NCI-H1105 (cell line): ENCODE data around the gene SLC4A11.

Experiments
- DNase-seq: peaks from one replicate; lab custom pipeline; 2025; lab: John Stamatoyannopoulos, UW

SLC4A11 gene

GRCh38 chr20:3245711-3246110 is 6.7 kb upstream of the SLC4A11 start:
- no peak for DNase-seq

GRCh38 chr20:3245156-3245555 is 6.2 kb upstream of the SLC4A11 start:
- no peak for DNase-seq

GRCh38 chr20:3244613-3245012 is 5.6 kb upstream of the SLC4A11 start:
- no peak for DNase-seq

- DNase-seq: no peak
Observed at GRCh38 chr20:3243718-3244358, 4.8 kb upstream of the SLC4A11 start.

DNA sequence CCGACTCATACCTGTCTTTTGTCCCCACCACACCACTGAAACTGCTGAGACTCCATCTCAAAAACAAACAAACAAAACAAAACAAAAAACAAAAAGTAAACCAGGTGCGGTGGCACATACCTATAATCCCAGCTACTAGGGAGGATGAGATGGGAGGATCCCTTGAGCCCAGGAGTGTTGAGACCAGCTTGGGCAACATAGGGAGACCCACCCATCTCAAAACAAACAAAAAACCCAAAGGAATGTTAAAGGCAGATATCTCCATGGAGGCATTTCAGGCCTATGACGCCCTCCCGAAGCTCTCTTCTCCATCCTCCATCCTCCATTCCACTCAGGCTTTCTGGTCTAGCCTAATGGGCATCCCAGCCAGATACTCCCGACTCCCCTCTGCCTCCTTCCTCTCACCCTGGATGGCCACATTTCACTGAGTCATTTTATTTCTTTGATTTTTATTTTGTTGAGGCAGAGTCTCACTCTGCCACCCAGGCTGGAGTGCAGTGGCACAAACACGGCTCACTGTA is 3.2 kb upstream of the SLC4A11 start:
- DNase-seq: no peak

GRCh38 chr20:3240776-3241363 is 1.9 kb upstream of the SLC4A11 start:
- no peak for DNase-seq

- DNase-seq: no peak
Observed at GRCh38 chr20:3239867-3240775, 1.1 kb upstream of the SLC4A11 start.

GRCh38 chr20:3238616-3239025 is 369 bp downstream of the SLC4A11 start:
- no peak for DNase-seq

DNA sequence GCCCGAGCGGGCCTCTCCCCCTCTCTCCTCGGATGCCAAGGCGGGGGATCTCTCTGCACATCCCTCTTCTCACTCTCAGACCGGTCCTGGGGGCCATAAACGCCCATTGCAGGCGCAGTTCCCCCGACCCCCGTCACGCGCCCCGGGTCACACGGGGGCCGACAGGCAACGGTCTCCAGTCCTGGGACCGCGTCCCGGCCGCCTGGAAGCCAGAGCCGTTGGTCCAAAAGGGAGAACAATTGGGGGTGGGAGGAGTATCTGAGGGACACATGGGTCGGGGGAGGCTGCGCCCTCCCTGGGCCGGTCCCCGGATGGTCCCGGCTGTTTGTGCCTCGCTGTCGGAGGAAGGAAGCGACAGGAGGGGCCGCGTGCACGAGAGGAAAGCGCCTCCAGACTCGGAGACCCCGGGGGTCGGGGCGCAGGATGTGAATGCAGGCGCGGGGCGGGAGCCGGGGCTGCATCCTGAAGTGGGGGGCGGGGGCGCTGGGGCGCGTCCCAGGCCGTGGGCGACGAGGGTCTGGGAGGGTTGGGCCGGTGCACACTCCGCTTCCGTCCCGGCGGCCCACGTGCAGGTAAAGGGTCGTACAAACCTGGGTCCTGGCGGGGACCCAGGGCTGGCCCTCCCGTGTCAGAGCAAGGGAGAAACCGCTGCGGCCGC is 903 bp downstream of the SLC4A11 start:
- no peak for DNase-seq

GRCh38 chr20:3237011-3237957 is 1.7 kb downstream of the SLC4A11 start:
- DNase-seq: no peak

DNA sequence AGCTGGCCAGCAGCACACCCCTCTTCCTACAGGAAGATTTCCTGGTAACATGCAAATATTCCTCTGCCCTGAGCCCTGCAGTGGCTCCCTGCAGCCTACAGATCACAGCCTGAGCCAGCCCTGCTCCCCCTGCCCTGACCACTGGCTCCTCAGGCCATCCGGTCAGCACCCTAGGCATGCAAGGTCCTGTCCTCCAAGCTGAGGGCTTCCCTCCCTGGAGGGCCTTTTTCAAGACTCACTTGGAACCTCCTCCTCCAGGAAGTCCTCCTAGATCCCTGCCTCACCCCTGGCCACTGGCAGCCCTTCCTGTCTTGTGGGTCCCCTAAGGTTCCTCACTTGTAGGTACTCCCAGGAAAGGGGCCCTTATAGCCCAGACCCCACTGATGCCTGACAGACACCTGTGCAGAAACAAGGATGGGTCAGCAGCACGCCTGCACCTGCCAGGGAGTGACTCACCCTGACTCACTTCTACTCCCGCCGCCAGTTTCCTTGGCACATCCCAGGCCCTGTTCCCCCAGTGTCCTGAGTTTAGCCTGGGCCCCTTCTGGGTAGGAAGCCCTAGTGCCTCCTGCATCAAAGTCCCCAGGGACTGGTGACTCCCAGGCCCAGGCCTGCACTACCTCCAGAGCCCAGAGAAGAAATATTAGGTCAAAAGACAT is 3.2 kb downstream of the SLC4A11 start:
- no peak for DNase-seq

DNA sequence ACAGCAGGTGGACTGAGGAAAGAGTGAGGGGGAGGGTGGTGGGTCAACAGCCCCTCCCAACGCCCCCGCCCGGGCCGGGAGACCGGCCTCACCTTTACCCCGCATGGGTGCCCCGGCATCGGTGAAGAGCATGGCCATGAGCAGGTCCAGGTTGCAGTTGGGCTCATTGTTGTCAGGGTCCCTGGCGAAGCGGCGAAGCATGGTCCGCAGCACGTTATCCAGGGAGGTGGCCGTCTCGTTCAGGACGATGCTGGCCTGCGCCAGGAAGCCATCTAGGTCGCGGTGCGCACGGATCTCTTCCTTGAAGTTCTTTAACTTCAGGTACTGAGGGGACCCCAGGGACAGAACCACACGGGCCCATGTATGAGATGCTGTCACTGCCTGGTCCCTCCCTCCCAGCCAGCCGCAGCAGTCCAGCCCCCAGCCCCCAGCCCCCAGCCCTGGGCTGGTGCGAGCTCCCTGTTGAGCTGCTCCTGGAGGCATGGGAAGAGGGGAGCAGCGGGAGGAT is 4.9 kb downstream of the SLC4A11 start:
- no peak for DNase-seq

DNA sequence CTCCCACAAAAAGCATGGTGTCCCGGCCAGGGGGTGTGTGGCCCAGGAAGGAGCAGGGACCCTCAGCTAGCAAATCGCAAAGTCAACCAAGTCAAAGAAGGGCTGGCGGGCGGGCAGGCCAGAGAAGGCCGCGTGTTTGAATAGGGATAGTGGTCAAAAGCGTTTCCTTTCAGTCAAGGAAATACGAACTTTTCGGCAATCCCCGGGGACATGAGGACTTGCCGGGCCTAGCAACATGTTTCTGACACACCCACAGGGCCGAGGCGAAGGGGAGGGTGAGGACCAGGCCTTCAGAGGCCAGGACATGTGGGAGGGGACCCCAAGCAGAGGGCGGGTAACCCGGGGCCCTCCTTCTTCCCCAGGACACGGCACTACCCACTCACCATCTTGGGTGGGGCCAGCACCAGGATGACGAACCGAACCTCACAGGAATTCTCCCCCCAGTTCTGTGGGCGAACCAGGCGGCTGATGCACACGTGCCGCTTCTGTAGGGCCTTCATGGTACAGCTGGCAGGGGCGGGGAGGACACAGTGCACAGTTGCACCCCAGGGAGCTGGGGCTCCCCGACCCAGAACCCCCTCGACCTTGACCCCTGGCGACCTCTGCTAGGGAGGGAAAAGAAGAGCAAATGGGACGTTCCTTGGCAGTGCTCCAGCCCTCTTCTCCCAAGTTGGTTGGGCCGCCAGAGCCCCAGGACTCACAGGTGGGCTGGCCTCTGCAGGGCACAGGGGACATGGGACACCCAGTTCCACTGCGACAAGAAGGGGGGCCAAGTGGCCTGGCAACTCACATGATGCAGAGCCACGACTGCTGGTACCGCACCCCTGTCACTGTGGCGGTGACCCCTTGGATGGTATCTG is 5.6 kb downstream of the SLC4A11 start:
- no peak for DNase-seq

- no peak for DNase-seq
Observed at GRCh38 chr20:3231889-3232588, 7.0 kb downstream of the SLC4A11 start.

DNA sequence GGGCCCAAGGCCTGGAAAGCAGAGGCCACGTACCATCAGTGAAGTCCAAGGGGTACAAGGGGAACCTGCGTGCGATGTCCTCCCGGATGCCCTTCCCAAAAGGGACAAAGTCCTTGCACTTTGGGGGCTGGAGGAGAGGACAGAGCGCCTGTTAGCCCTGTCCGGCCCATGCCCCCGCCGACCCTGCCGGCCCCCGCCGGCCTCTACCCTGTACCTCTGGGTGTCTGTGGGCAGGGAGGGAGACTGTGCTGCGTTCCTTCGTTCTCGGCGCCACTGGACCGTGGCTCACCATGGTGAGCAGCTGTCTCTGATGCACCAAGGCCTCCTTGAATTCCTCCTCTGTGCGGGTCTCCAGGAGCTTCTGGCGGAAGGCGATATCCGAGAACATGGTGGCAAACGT is 7.9 kb downstream of the SLC4A11 start:
- no peak for DNase-seq

DNA sequence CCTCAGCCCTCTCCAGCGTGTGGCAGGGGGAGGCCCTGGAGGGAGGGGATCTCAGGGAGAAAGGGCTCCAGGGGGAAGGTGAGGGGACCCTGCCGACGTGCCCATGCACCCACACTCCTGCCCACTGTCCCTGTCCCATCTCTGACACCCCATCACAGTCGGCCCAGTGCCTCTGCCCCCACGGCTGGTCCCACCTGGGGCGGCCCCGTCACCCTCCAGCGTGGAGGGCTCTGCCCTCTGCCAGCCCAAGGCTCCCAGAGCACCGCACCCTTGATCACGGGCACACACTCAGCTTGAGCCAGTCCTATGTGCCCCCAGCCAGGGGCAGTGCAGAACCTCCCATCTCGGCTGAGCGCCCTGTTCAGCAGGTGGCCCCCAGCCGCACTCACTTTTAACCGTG is 9.2 kb downstream of the SLC4A11 start:
- no peak for DNase-seq

- no peak for DNase-seq
Observed at GRCh38 chr20:3229158-3229557, 9.8 kb downstream of the SLC4A11 start.

GRCh38 chr20:3228750-3229032 is 10.3 kb downstream of the SLC4A11 start:
- DNase-seq: no peak
